Gastroesophageal sphincter (tissue), 4 donors: ENCODE measurements around the gene SEC31B. TPM values are rescaled to one million over a fixed set of nuclear protein-coding genes. Genes with fewer than 3 reads are reported as not detected.

Experiments used
- ATAC-seq: fragments of 150-250 bp; one replicate; pipeline ENCODE4 v1.9.1; 2016; ENCODE audit warnings: mild to moderate bottlenecking, moderate library complexity
- H3K27ac ChIP-seq, 4 donors: fragments of 200-600 bp; sonication (generic) in 3 of 4; 1 replicate in 3 of 4; 2 replicates in 1 of 4; pipeline ENCODE4 v1.5.1; 2016 to 2019
- H3K27me3 ChIP-seq: fragments of 200-600 bp; sonication (generic); one replicate; pipeline ENCODE4 v1.5.1; 2019
- H3K36me3 ChIP-seq, 2 donors: fragments of 200-600 bp; sonication (generic); one replicate each; pipeline ENCODE4 v1.5.1; 2019; ENCODE audit warnings: control low read depth in 1 of 2
- H3K4me1 ChIP-seq, 3 donors: fragments of 200-600 bp; sonication (generic); 1 replicate in 2 of 3; 2 replicates in 1 of 3; pipeline ENCODE4 v1.5.1; 2016 to 2019; ENCODE audit warnings: control low read depth in 2 of 3
- H3K4me3 ChIP-seq, 2 donors: fragments of 200-600 bp; sonication (generic); one replicate each; pipeline ENCODE4 v1.5.1; 2019; ENCODE audit warnings: mild to moderate bottlenecking in 1 of 2, moderate library complexity in 1 of 2
- H3K9me3 ChIP-seq, 3 donors: fragments of 200-600 bp; sonication (generic); one replicate each; pipeline ENCODE4 v1.5.1; 2017 to 2019; ENCODE audit warnings: control low read depth in 2 of 3
- CTCF ChIP-seq, 4 experiments: fragments of 200-600 bp in 2 of 4; fragments of 450-650 bp in 2 of 4; sonication (generic) in 1 of 4; IDR thresholded peaks; one replicate each; pipeline ENCODE4 v1.5.1; 2017 to 2019; ENCODE audit warnings: antibody characterized with exemption in 4 of 4, mild to moderate bottlenecking in 2 of 4, moderate library complexity in 2 of 4
- EP300 ChIP-seq: sonication (generic); formaldehyde crosslinking; IDR thresholded peaks from one replicate; pipeline ENCODE4 v1.6.1; 2017; ENCODE audit warnings: antibody characterized with exemption, mild to moderate bottlenecking
- POLR2A ChIP-seq, 2 donors: fragments of 450-650 bp; IDR thresholded peaks; one replicate each; pipeline ENCODE4 v1.6.1; 2017; ENCODE audit warnings: antibody characterized with exemption in 2 of 2, mild to moderate bottlenecking in 2 of 2, moderate library complexity in 1 of 2
- POLR2AphosphoS5 ChIP-seq: sonication (generic); formaldehyde crosslinking; IDR thresholded peaks from one replicate; pipeline ENCODE4 v1.6.1; 2017; ENCODE audit warnings: antibody characterized with exemption
- WGBS, 2 donors: methylation state at CpG; one replicate each; pipeline ENCODE4 v1.1.5; 2018; ENCODE audit warnings: low coverage in 1 of 2; 5-methylcytosine and 5-hydroxymethylcytosine counted together
- total RNA-seq, 4 donors: library from RNA; depleted of rRNA; stranded (reverse); fragments of >200 nt; gene quantifications; one replicate each; pipeline ENCODE4 v1.1.0, GENCODE V29; 2016

Gene SEC31B
- total RNA-seq: 10 to 100 TPM in 1 of 4 donors, 1 to 10 TPM in 3; 1.1 to 10.7 (median 6.3) TPM

- peaks cover 0 to 20% (median 8%) of the 10 kb centered on the region in 3 donors for H3K4me1 ChIP-seq
- ATAC-seq: peak; percentile 76
- peak within 1 kb of the TSS in 3 of 4 donors; percentile 12 to 58 (median 24) for H3K27ac ChIP-seq
- peak within 1 kb of the TSS; percentile 38 to 67 for H3K4me3 ChIP-seq
- TF ChIP-seq CTCF (IDR thresholded peaks at IDR 0.05) (no peak), EP300 (no peak), POLR2A (IDR thresholded peaks at IDR 0.05) (no peak), POLR2AphosphoS5 (no peak)
- H3K9me3 ChIP-seq: no peaks in the 10 kb centered on the region
- no peaks in the 10 kb centered on the region for H3K27me3 ChIP-seq
- no CpG with 5 or more reads among the region's 72 CpGs for WGBS, 2 donors
- H3K36me3 ChIP-seq: peaks cover 0 to 38% of the 10 kb centered on the region in 2 donors
Observed at GRCh38 chr10:100519311-100520051, at the start of gene SEC31B. Gene SEC31B, minus strand, starts transcription at chr10:100519861. Its CDS starts 2,909 bp downstream, at chr10:100516952.

- TF ChIP-seq POLR2AphosphoS5: no peak
- TF ChIP-seq CTCF (IDR thresholded peaks at IDR 0.05): no peak
- TF ChIP-seq POLR2A (IDR thresholded peaks at IDR 0.05): no peak
- no peak for TF ChIP-seq EP300
- H3K4me3 ChIP-seq: no peak overlapping the region
- peaks cover 97% of the 10 kb centered on the region for H3K27me3 ChIP-seq
- no peaks in the 10 kb centered on the region for H3K36me3 ChIP-seq
- ATAC-seq: no peak
- 64 to 65% methylated on average over 2 to 3 of the region's 3 CpGs for WGBS, 2 donors
- H3K9me3 ChIP-seq: no peaks in the 10 kb centered on the region
- H3K4me1 ChIP-seq: no peaks in the 10 kb centered on the region
- H3K27ac ChIP-seq: no peak overlapping the region
Observed at GRCh38 chr10:100568912-100569311, 49.3 kb upstream of the SEC31B start.

GRCh38 chr10:100567826-100568225, 48.2 kb upstream of the SEC31B start:
- H3K9me3 ChIP-seq: no peaks in the 10 kb centered on the region
- H3K27me3 ChIP-seq: peaks cover 100% of the 10 kb centered on the region
- peaks cover 0 to 3% (median under 1%) of the 10 kb centered on the region in 3 donors for H3K4me1 ChIP-seq
- 18 to 29% methylated on average over 6 of the region's 6 CpGs for WGBS, 2 donors
- TF ChIP-seq POLR2AphosphoS5 (no peak), POLR2A (IDR thresholded peaks at IDR 0.05) (no peak), EP300 (no peak), CTCF (IDR thresholded peaks at IDR 0.05) (no peak)
- no peak overlapping the region for H3K4me3 ChIP-seq
- H3K27ac ChIP-seq: no peak overlapping the region
- no peaks in the 10 kb centered on the region for H3K36me3 ChIP-seq
- ATAC-seq: no peak

GRCh38 chr10:100567249-100567648, 47.6 kb upstream of the SEC31B start:
- H3K27me3 ChIP-seq: peaks cover 100% of the 10 kb centered on the region
- ATAC-seq: no peak
- H3K36me3 ChIP-seq: no peaks in the 10 kb centered on the region
- H3K9me3 ChIP-seq: peaks cover 0 to 5% (median 0%) of the 10 kb centered on the region in 3 donors
- TF ChIP-seq EP300 (no peak), POLR2A (IDR thresholded peaks at IDR 0.05) (no peak), CTCF (IDR thresholded peaks at IDR 0.05) (no peak), POLR2AphosphoS5 (no peak)
- WGBS, 2 donors: 17 to 42% methylated on average over 5 to 11 of the region's 11 CpGs
- H3K4me1 ChIP-seq: peaks cover 0 to 8% (median 6%) of the 10 kb centered on the region in 3 donors
- no peak overlapping the region for H3K27ac ChIP-seq
- no peak overlapping the region for H3K4me3 ChIP-seq

- H3K27me3 ChIP-seq: peaks cover 100% of the 10 kb centered on the region
- H3K27ac ChIP-seq: no peak overlapping the region
- no peak for ATAC-seq
- no peaks in the 10 kb centered on the region for H3K36me3 ChIP-seq
- H3K4me3 ChIP-seq: no peak overlapping the region
- peaks cover 0 to 9% (median 0%) of the 10 kb centered on the region in 3 donors for H3K9me3 ChIP-seq
- peaks cover 0 to 15% (median 11%) of the 10 kb centered on the region in 3 donors for H3K4me1 ChIP-seq
- WGBS, 2 donors: 41 to 77% methylated on average over 2 to 3 of the region's 3 CpGs
- TF ChIP-seq POLR2AphosphoS5 (no peak), POLR2A (IDR thresholded peaks at IDR 0.05) (no peak), CTCF (IDR thresholded peaks at IDR 0.05) (no peak), EP300 (no peak)
Observed at GRCh38 chr10:100566561-100566960, 46.9 kb upstream of the SEC31B start.
